A549 (cell line): ENCODE measurements around the gene EVC. TPM values are rescaled to one million over a fixed set of nuclear protein-coding genes. Genes with fewer than 3 reads are reported as not detected.

ENCODE experiments used
- ATAC-seq, 2 experiments: fragments of 200-7000 bp in 1 of 2; fragments of >200 bp in 1 of 2; cut with Nextera tagmentation in 1 of 2; cut with Tn5 transposase in 1 of 2; 3 replicates each; pipeline versions ENCODE4 v1.8.0 to v1.9.1; 2018 to 2020; ENCODE audit warnings: mild to moderate bottlenecking in 1 of 2, moderate library complexity in 1 of 2
- CTCF ChIA-PET: fragments of 300-600 bp; sonication (Branson Sonifier 250); formaldehyde crosslinking; extraction: SDS; loops from one replicate; lab custom pipeline; 2021; ENCODE audit warnings: antibody characterized with exemption, inconsistent platforms; lab: Yijun Ruan, JAX
- POLR2A ChIA-PET: fragments of 350-600 bp; formaldehyde crosslinking; extraction: SDS; loops from one replicate; lab custom pipeline; 2021; ENCODE audit warnings: antibody characterized with exemption, inconsistent platforms; lab: Yijun Ruan, JAX
- DNase-seq, 2 experiments: peaks; one replicate each; pipeline versions ENCODE4 v3.0.0 to v3.0.0-alpha.2; 2011 to 2016; ENCODE audit warnings: low read depth in 1 of 2, low spot score in 1 of 2
- FAIRE-seq: peaks from 2 replicates; lab custom pipeline; 2011; peaks lifted over from hg19 to GRCh38; lab: Jason Lieb, UNC
- H3K27ac ChIP-seq, 2 experiments: fragments of >200 bp; sonication (Bioruptor Twin); formaldehyde crosslinking; 3 replicates each; pipeline ENCODE4 v1.5.1; 2016 to 2017
- H3K4me1 ChIP-seq: fragments of >200 bp; sonication (Bioruptor Twin); formaldehyde crosslinking; 3 replicates; pipeline ENCODE4 v1.6.1; 2016
- H3K4me2 ChIP-seq: fragments of >200 bp; sonication (Bioruptor Twin); formaldehyde crosslinking; 3 replicates; pipeline ENCODE4 v1.6.1; 2016
- H3K4me3 ChIP-seq: fragments of >200 bp; sonication (Bioruptor Twin); formaldehyde crosslinking; 3 replicates; pipeline ENCODE4 v1.5.1; 2016
- H3K9me3 ChIP-seq: fragments of >200 bp; sonication (Bioruptor Twin); formaldehyde crosslinking; 3 replicates; pipeline ENCODE4 v1.6.1; 2016
- BHLHE40 ChIP-seq: IDR thresholded peaks from 2 replicates; pipeline ENCODE4 v1.6.1; 2012; ENCODE audit warnings: low read depth, low read length, inconsistent platforms
- CBX2 ChIP-seq: fragments of 200-600 bp; sonication (generic); IDR thresholded peaks from 2 replicates; pipeline ENCODE4 v1.6.1; 2016; ENCODE audit warnings: low read depth, mild to moderate bottlenecking, borderline replicate concordance
- CHD2 ChIP-seq: fragments of 150-350 bp; IDR thresholded peaks from 2 replicates; pipeline ENCODE4 v1.6.1; 2014; ENCODE audit warnings: low read length; ENCODE audit not compliant: partially characterized antibody
- EHMT2 ChIP-seq: fragments of 200-600 bp; sonication (generic); IDR thresholded peaks from 2 replicates; pipeline ENCODE4 v1.6.1; 2016; ENCODE audit warnings: antibody characterized with exemption, low read depth, mild to moderate bottlenecking, moderate library complexity
- FOSB ChIP-seq: fragments of 250-450 bp; sonication (Bioruptor Pico); IDR thresholded peaks from 2 replicates; pipeline ENCODE4 v1.5.0; 2020; ENCODE audit warnings: mild to moderate bottlenecking, moderate library complexity
- FOSL2 ChIP-seq, 2 experiments: fragments of 450-650 bp in 1 of 2; fragments of >200 bp in 1 of 2; sonication (Bioruptor Twin) in 1 of 2; formaldehyde crosslinking; IDR thresholded peaks; 2 replicates each; pipeline versions ENCODE4 v1.5.0 to v1.6.1; 2016 to 2020; ENCODE audit warnings: mild to moderate bottlenecking in 1 of 2, moderate library complexity in 1 of 2
- GATA3 ChIP-seq: IDR thresholded peaks from 2 replicates; pipeline ENCODE4 v1.6.1; 2012; ENCODE audit warnings: borderline replicate concordance
- HDAC2 ChIP-seq: fragments of 200-600 bp; sonication (generic); IDR thresholded peaks from 2 replicates; pipeline ENCODE4 v1.6.1; 2016
- HEYL ChIP-seq: fragments of 250-450 bp; sonication (Bioruptor Pico); IDR thresholded peaks from 2 replicates; pipeline ENCODE4 v1.8.0; 2021; ENCODE audit warnings: mild to moderate bottlenecking, moderate library complexity
- HOXA7 ChIP-seq: fragments of 250-450 bp; sonication (Bioruptor Pico); IDR thresholded peaks from 2 replicates; pipeline ENCODE4 v1.5.0; 2020; ENCODE audit warnings: mild to moderate bottlenecking, moderate library complexity
- HOXB13 ChIP-seq: fragments of 250-450 bp; sonication (Bioruptor Pico); IDR thresholded peaks from 2 replicates; pipeline ENCODE4 v1.5.0; 2020; ENCODE audit warnings: low read depth, mild to moderate bottlenecking, moderate library complexity
- HOXB5 ChIP-seq: fragments of 250-450 bp; sonication (Bioruptor Pico); IDR thresholded peaks from 2 replicates; pipeline ENCODE4 v1.5.0; 2020; ENCODE audit warnings: mild to moderate bottlenecking, moderate library complexity
- JUN ChIP-seq, 2 experiments: fragments of >200 bp; sonication (Bioruptor Twin); formaldehyde crosslinking; IDR thresholded peaks; 2 replicates in 1 of 2; 3 replicates in 1 of 2; pipeline ENCODE4 v1.6.1; 2016 to 2017
- KDM1A ChIP-seq: fragments of 200-600 bp; sonication (generic); IDR thresholded peaks from 2 replicates; pipeline ENCODE4 v1.6.1; 2016; ENCODE audit warnings: low read depth, mild to moderate bottlenecking
- KDM5A ChIP-seq: fragments of 200-600 bp; sonication (generic); IDR thresholded peaks from 2 replicates; pipeline ENCODE4 v1.6.1; 2016; ENCODE audit warnings: antibody characterized with exemption, mild to moderate bottlenecking
- MAFK ChIP-seq: fragments of 450-650 bp; IDR thresholded peaks from 2 replicates; pipeline ENCODE4 v1.6.1; 2014; ENCODE audit not compliant: partially characterized antibody
- MAZ ChIP-seq: fragments of 150-350 bp; IDR thresholded peaks from 2 replicates; pipeline ENCODE4 v1.6.1; 2014; ENCODE audit warnings: antibody characterized with exemption, low read depth, low read length, borderline replicate concordance
- NFE2L2 ChIP-seq: fragments of 150-350 bp; conservative IDR thresholded peaks from 2 replicates; pipeline ENCODE4 v1.6.1; 2014; ENCODE audit warnings: low read length
- NR3C1 ChIP-seq: fragments of >200 bp; sonication (Bioruptor Twin); formaldehyde crosslinking; IDR thresholded peaks from 3 replicates; pipeline ENCODE4 v1.6.1; 2017
- POLR2A ChIP-seq: IDR thresholded peaks from 2 replicates; pipeline ENCODE4 v1.6.1; 2012; ENCODE audit warnings: mild to moderate bottlenecking, low read length
- RARB ChIP-seq: fragments of 250-450 bp; sonication (Bioruptor Pico); IDR thresholded peaks from 2 replicates; pipeline ENCODE4 v1.8.0; 2021; ENCODE audit warnings: mild to moderate bottlenecking, moderate library complexity
- SMC3 ChIP-seq: fragments of >200 bp; sonication (Bioruptor Twin); formaldehyde crosslinking; IDR thresholded peaks from 3 replicates; pipeline ENCODE4 v1.6.1; 2018; ENCODE audit warnings: inconsistent platforms
- ZNF302 ChIP-seq: fragments of 250-450 bp; sonication (Bioruptor Pico); IDR thresholded peaks from 2 replicates; pipeline ENCODE4 v1.9.0; 2021; ENCODE audit warnings: inconsistent platforms, mild to moderate bottlenecking, moderate library complexity
- WGBS: methylation state at CpG from one replicate; pipeline ENCODE4 v1.1.6; 2017; ENCODE audit errors: missing lambda C conversion rate; 5-methylcytosine and 5-hydroxymethylcytosine counted together
- polyA plus RNA-seq, 4 experiments: library from polyadenylated mRNA; depleted of rRNA in 3 of 4; stranded (reverse); fragments of >200 nt; fragmentation: RNase III in 1 of 4; extraction: RNeasy Plus Mini Kit Qiagen cat#74134 plus additional on column Dnase treatment in 1 of 4; gene quantifications; 2 replicates in 3 of 4; 3 replicates in 1 of 4; pipeline ENCODE4 v1.2.3, GENCODE V29; 2011 to 2017
- TF ChIP-seq, protein P1 (sequence below): fragments of 250-450 bp; sonication (Bioruptor Pico); IDR thresholded peaks from 2 replicates; pipeline ENCODE4 v1.5.0; 2020; ENCODE audit warnings: low read depth, mild to moderate bottlenecking, moderate library complexity
- TF ChIP-seq, protein P2 (sequence below): fragments of 150-350 bp; IDR thresholded peaks from 2 replicates; pipeline ENCODE4 v1.6.1; 2014; ENCODE audit warnings: low read depth, mild to moderate bottlenecking, low read length
- TF ChIP-seq, protein P3 (sequence below): IDR thresholded peaks from 2 replicates; pipeline ENCODE4 v1.6.1; 2012

EVC gene
- polyA plus RNA-seq, 2 of the 4 experiments (the other 2 are of a cell fraction), result 3.0 to 5.5 TPM

DNA sequence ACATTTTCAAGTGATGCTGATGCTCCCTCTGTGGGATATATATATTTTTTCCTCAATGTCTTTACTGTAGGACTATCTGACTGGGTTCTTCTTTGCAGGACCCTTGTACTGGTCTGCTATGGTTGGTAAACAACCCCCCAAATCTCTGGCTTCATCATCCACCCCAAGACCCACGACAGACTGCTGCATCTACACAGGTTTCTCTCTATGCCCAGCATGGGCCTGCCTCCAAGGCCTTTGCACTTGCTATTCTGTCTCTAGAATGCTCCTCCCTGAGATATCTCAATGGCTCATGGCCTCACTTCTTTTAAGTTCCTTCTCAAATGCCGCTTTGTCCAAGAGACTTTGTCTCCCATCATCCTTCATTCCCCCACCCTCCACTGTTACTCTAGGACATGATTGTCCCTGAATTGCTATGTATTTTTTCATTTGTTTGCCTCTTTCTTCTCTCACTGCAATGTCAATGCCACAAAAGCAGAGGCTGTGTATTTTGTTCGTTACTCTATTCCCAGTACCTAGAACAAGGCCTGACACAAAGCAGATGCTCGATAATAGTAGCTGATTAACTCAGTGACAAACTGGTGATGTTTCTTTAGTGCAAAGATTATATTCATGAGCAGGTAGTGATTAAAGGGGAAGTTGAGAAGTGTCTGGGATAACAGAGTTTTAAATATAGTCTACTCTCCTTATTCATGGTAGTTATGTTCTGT, 6.6 kb downstream of the EVC start:
- FAIRE-seq (no peak), ATAC-seq (no peak), DNase-seq (no peak)
- CTCF ChIA-PET, result no interaction called here
- POLR2A ChIA-PET, result no interaction called here
- Histone ChIP-seq H3K27ac (no peak overlapping the region), H3K4me3 (no peak overlapping the region), H3K4me1 (peaks cover 30% of the 10 kb centered on the region), H3K9me3 (peaks cover 9% of the 10 kb centered on the region), H3K4me2 (no peak overlapping the region)
- TF ChIP-seq KDM1A (no peak), CBX2 (no peak), MAFK (no peak), NFE2L2 (no peak), ZNF302 (CRISPR knock-in tag) (no peak), POLR2A (no peak), BHLHE40 (no peak), KDM5A (no peak), RARB (no peak), HOXA7 (CRISPR knock-in tag) (no peak), JUN (IDR thresholded peaks at IDR 0.05) (no peak), FOSB (CRISPR knock-in tag) (no peak), HOXB13 (CRISPR knock-in tag) (no peak), MAZ (no peak), EHMT2 (no peak), FOSL2 (IDR thresholded peaks at IDR 0.05) (no peak), FOSL2 (CRISPR knock-in tag; IDR thresholded peaks at IDR 0.05) (no peak)
- TF ChIP-seq, protein P1, sequence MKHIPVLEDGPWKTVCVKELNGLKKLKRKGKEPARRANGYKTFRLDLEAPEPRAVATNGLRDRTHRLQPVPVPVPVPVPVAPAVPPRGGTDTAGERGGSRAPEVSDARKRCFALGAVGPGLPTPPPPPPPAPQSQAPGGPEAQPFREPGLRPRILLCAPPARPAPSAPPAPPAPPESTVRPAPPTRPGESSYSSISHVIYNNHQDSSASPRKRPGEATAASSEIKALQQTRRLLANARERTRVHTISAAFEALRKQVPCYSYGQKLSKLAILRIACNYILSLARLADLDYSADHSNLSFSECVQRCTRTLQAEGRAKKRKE (CRISPR knock-in tag), result no peak
- WGBS, result 89% methylated on average over 4 of the region's 4 CpGs

DNA sequence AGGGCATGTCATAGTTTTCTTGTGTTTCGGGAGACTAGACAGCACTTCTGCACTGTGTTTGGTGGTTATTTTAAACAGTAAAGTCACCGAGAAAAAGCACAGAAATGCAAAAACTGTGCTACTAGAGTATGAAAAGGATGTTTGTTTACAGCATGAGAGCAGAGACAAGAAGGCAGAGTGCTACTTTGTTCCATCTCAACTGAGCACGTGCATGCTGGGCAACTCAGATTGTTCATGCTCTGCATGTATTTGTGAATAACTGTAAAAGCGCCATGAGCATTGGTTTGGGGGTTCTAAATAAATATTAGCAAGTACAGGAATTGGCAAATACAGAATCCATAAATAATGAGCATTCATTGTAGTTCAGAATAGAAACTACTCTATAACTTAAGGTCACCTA, 7.4 kb downstream of the EVC start:
- peaks cover 9% of the 10 kb centered on the region for H3K9me3 ChIP-seq
- FAIRE-seq, result no peak
- POLR2A ChIA-PET, result no interaction called here
- TF ChIP-seq, protein P2, sequence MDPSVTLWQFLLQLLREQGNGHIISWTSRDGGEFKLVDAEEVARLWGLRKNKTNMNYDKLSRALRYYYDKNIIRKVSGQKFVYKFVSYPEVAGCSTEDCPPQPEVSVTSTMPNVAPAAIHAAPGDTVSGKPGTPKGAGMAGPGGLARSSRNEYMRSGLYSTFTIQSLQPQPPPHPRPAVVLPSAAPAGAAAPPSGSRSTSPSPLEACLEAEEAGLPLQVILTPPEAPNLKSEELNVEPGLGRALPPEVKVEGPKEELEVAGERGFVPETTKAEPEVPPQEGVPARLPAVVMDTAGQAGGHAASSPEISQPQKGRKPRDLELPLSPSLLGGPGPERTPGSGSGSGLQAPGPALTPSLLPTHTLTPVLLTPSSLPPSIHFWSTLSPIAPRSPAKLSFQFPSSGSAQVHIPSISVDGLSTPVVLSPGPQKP, result no peak
- TF ChIP-seq SMC3 (no peak), HDAC2 (no peak), NR3C1 (no peak), NFE2L2 (no peak), FOSB (CRISPR knock-in tag) (no peak), HOXB5 (CRISPR knock-in tag) (no peak), CHD2 (no peak), HEYL (CRISPR knock-in tag) (no peak), GATA3 (no peak)
- TF ChIP-seq, protein P3, sequence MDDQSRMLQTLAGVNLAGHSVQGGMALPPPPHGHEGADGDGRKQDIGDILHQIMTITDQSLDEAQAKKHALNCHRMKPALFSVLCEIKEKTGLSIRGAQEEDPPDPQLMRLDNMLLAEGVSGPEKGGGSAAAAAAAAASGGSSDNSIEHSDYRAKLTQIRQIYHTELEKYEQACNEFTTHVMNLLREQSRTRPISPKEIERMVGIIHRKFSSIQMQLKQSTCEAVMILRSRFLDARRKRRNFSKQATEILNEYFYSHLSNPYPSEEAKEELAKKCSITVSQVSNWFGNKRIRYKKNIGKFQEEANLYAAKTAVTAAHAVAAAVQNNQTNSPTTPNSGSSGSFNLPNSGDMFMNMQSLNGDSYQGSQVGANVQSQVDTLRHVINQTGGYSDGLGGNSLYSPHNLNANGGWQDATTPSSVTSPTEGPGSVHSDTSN, result no peak
- TF ChIP-seq, all 56 proteins: peak for 0
- H3K4me2 ChIP-seq, result no peak overlapping the region
- CTCF ChIA-PET, result interaction anchor here (1.0 kb wide), 1 partner anchor 259 kb away, joined by 3 read pairs; no protein-coding TSS in a partner anchor
- H3K4me3 ChIP-seq, result no peak overlapping the region
- no peak for ATAC-seq
- WGBS, result 71% methylated on average over 4 of the region's 4 CpGs
- DNase-seq, result no peak
- no peak overlapping the region for H3K27ac ChIP-seq
- peaks cover 34% of the 10 kb centered on the region for H3K4me1 ChIP-seq
